GM23248 (cell line): Measurements from ENCODE around the gene NOTCH1. TPM values are rescaled to one million over a fixed set of nuclear protein-coding genes. Genes with fewer than 3 reads are reported as not detected.

ENCODE experiments used
- DNase-seq: peaks from one replicate; pipeline ENCODE4 v3.0.0-alpha.2; 2015
- H2AFZ ChIP-seq: fragments of 200-600 bp; sonication (generic); 2 replicates; pipeline ENCODE4 v1.6.1; 2016; ENCODE audit warnings: antibody characterized with exemption
- H3F3A ChIP-seq: fragments of 200-600 bp; sonication (generic); 2 replicates; pipeline ENCODE4 v1.6.1; 2016; ENCODE audit warnings: mild to moderate bottlenecking, antibody characterized with exemption, mixed run types; ENCODE audit not compliant: insufficient read depth
- H3K27ac ChIP-seq: fragments of 200-600 bp; sonication (generic); 2 replicates; pipeline ENCODE4 v1.5.1; 2016; ENCODE audit warnings: mild to moderate bottlenecking
- H3K27me3 ChIP-seq: fragments of 200-600 bp; sonication (generic); replicated peaks from 2 replicates; pipeline ENCODE4 v1.6.1; 2016; ENCODE audit warnings: mild to moderate bottlenecking; ENCODE audit not compliant: insufficient read depth
- H3K36me3 ChIP-seq: fragments of 200-600 bp; sonication (generic); 2 replicates; pipeline ENCODE4 v1.6.1; 2016; ENCODE audit warnings: low read depth, mild to moderate bottlenecking
- H3K4me1 ChIP-seq: fragments of 200-600 bp; sonication (generic); 2 replicates; pipeline ENCODE4 v1.6.1; 2016; ENCODE audit warnings: mild to moderate bottlenecking; ENCODE audit not compliant: insufficient read depth
- H3K4me2 ChIP-seq: fragments of 200-600 bp; sonication (generic); one replicate; pipeline ENCODE4 v1.6.1; 2016; ENCODE audit warnings: mild to moderate bottlenecking; ENCODE audit not compliant: unreplicated experiment
- H3K4me3 ChIP-seq: fragments of 200-600 bp; sonication (generic); 2 replicates; pipeline ENCODE4 v1.5.1; 2016; ENCODE audit warnings: mild to moderate bottlenecking
- H3K79me2 ChIP-seq: fragments of 200-600 bp; sonication (generic); 2 replicates; pipeline ENCODE4 v1.6.1; 2016; ENCODE audit warnings: mild to moderate bottlenecking; ENCODE audit not compliant: insufficient read depth
- H3K9ac ChIP-seq: fragments of 200-600 bp; sonication (generic); 2 replicates; pipeline ENCODE4 v1.6.1; 2016; ENCODE audit warnings: mild to moderate bottlenecking
- H3K9me2 ChIP-seq: fragments of 200-600 bp; sonication (generic); 2 replicates; pipeline ENCODE4 v1.6.1; 2016; ENCODE audit warnings: mixed run types, mild to moderate bottlenecking, moderate library complexity; ENCODE audit not compliant: insufficient read depth
- H3K9me3 ChIP-seq: fragments of 200-600 bp; sonication (generic); one replicate; pipeline ENCODE4 v1.6.1; 2017; ENCODE audit warnings: low read depth
- H4K20me1 ChIP-seq: fragments of 200-600 bp; sonication (generic); 2 replicates; pipeline ENCODE4 v1.6.0; 2016; ENCODE audit not compliant: insufficient read depth
- EZH2 ChIP-seq: fragments of 200-600 bp; sonication (generic); IDR thresholded peaks from 2 replicates; pipeline ENCODE4 v1.6.1; 2018; ENCODE audit warnings: antibody characterized with exemption, mild to moderate bottlenecking; ENCODE audit not compliant: insufficient read depth, poor library complexity, severe bottlenecking
- EZH2phosphoT487 ChIP-seq: fragments of 200-600 bp; sonication (generic); IDR thresholded peaks from 2 replicates; pipeline ENCODE4 v1.6.1; 2018; ENCODE audit warnings: antibody characterized with exemption, moderate library complexity, mild to moderate bottlenecking, low read depth; ENCODE audit not compliant: insufficient read depth
- WGBS, 2 experiments: methylation state at CpG; one replicate each; pipeline ENCODE4 v1.1.6; 2015 to 2017; ENCODE audit warnings: low lambda C conversion rate in 2 of 2, low coverage in 1 of 2; ENCODE audit errors: missing lambda C conversion rate in 2 of 2; 5-methylcytosine and 5-hydroxymethylcytosine counted together
- in situ Hi-C: fragments of 300-500 bp; cut with MboI; formaldehyde crosslinking; loops from 2 replicates; pipeline ENCODE4 v1.15.0; 2020
- polyA plus RNA-seq: library from polyadenylated mRNA; unstranded; fragments of >200 nt; fragmentation: Nextera tagmentation; extraction: Ambion mirVana; gene quantifications from 2 replicates; pipeline ENCODE4 v1.2.1, GENCODE V29; 2016
- total RNA-seq: library from RNA; depleted of rRNA; stranded (reverse); fragments of >200 nt; shearing (Covaris generic); gene quantifications from 2 replicates; pipeline ENCODE4 v1.2.3, GENCODE V29; 2014

The NOTCH1 gene
- total and polyA plus RNA-seq, 2 experiments from 2014 or later = 1.5 to 5.7 TPM

DNA sequence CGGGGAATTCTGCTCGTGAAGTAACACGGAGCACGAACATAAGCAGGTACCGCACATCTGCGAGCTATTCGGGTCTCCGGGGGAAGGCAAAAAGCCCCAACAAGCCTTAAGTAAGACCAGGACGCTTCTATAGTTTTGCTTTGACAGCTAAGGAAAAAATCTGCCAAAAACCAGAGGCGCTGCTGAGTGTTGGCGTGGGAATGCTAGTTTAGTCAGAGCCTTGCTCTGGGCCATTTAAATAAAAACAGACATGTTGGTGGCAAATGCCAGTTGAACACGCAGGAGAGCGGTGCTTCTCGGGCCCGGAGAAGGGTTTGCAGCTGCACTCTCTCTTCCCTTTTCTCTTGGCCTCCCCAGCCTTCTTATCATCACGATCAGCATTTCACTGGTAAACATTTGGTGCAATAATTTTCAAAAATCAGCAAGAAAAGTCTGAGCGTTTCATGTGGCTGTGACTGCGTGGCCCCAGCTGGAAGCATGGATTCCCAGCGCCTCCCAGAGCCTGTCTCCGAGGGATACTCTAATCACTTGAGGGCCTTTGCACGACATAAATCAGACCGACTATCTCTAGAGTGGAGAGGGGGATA is 6.4 kb upstream of the NOTCH1 start:
- no peaks in the 10 kb centered on the region for H4K20me1 ChIP-seq
- H3K4me3 ChIP-seq = peak overlapping the region; percentile 58
- peaks cover 22% of the 10 kb centered on the region for H3K4me1 ChIP-seq
- H3K9me3 ChIP-seq = no peaks in the 10 kb centered on the region
- no peaks in the 10 kb centered on the region for H3K36me3 ChIP-seq
- no peaks in the 10 kb centered on the region for H3K79me2 ChIP-seq
- H3K9ac ChIP-seq = peak overlapping the region; percentile 58
- peaks cover 8% of the 10 kb centered on the region for H3F3A ChIP-seq
- peak overlapping the region; percentile 75 for H3K27ac ChIP-seq
- H3K27me3 ChIP-seq = no peaks in the 10 kb centered on the region
- WGBS, 2 experiments = 4 to 6% methylated on average over 20 to 22 of the region's 22 CpGs
- peak overlapping the region; percentile 80 for H3K4me2 ChIP-seq
- H2AFZ ChIP-seq = 0 out of 2 replicates have a peak overlapping the region, but pooled peaks have one; percentile 23
- H3K9me2 ChIP-seq = no peaks in the 10 kb centered on the region
- peak; percentile 95 for DNase-seq
- in situ Hi-C loops = no loop called here
- TF ChIP-seq EZH2 (no peak), EZH2phosphoT487 (no peak)

GRCh38 chr9:136551401-136552116 is 5.7 kb upstream of the NOTCH1 start:
- Histone ChIP-seq H4K20me1 (no peaks in the 10 kb centered on the region), H3K79me2 (no peaks in the 10 kb centered on the region), H3K4me2 (peak overlapping the region; percentile 80), H3K9me3 (no peaks in the 10 kb centered on the region), H3K9ac (peak overlapping the region; percentile 58), H3F3A (peaks cover 8% of the 10 kb centered on the region), H3K36me3 (no peaks in the 10 kb centered on the region), H3K9me2 (no peaks in the 10 kb centered on the region), H3K27me3 (no peaks in the 10 kb centered on the region), H2AFZ (peak overlapping the region; percentile 49; the same call in 1 of the 2 replicates), H3K4me1 (peaks cover 27% of the 10 kb centered on the region), H3K4me3 (peak overlapping the region; percentile 58), H3K27ac (peak overlapping the region; percentile 75)
- in situ Hi-C loops = no loop called here
- peak; percentile 89 for DNase-seq
- WGBS, 2 experiments = 4 to 7% methylated on average over 10 to 22 of the region's 22 CpGs
- TF ChIP-seq EZH2phosphoT487 = no peak
- no peak for TF ChIP-seq EZH2

- no peak for DNase-seq
- Histone ChIP-seq H3K9me2 (no peaks in the 10 kb centered on the region), H3K27ac (no peak overlapping the region), H4K20me1 (no peaks in the 10 kb centered on the region), H3K27me3 (no peaks in the 10 kb centered on the region), H3K79me2 (no peaks in the 10 kb centered on the region), H3K4me2 (peak overlapping the region; percentile 80), H3K4me1 (peaks cover 27% of the 10 kb centered on the region), H3F3A (peaks cover 8% of the 10 kb centered on the region), H3K36me3 (no peaks in the 10 kb centered on the region), H3K4me3 (no peak overlapping the region), H3K9me3 (no peaks in the 10 kb centered on the region), H3K9ac (peak overlapping the region; percentile 58; the same call in 1 of the 2 replicates), H2AFZ (no peak overlapping the region)
- in situ Hi-C loops = no loop called here
- WGBS, 2 experiments = 77 to 81% methylated on average over 12 to 13 of the region's 13 CpGs
- no peak for TF ChIP-seq EZH2
- TF ChIP-seq EZH2phosphoT487 = no peak
These were observed 4.8 kb upstream of the NOTCH1 start for GRCh38 chr9:136550439-136551289.
